Thyroid gland (tissue), 4 donors: ENCODE measurements around the gene MARCHF9.

Experiments
- POLR2A ChIP-seq, 2 donors: fragments of 450-650 bp; IDR thresholded peaks; one replicate each; pipeline ENCODE4 v1.6.1; 2017; ENCODE audit warnings: antibody characterized with exemption in 2 of 2, mild to moderate bottlenecking in 2 of 2, moderate library complexity in 1 of 2
- TF ChIP-seq, protein P1 (sequence below), 6 experiments: fragments of 200-600 bp in 3 of 6; fragments of 450-650 bp in 3 of 6; sonication (generic) in 3 of 6; IDR thresholded peaks; one replicate each; pipeline ENCODE4 v1.5.1; 2016 to 2019; ENCODE audit warnings: antibody characterized with exemption in 6 of 6, mild to moderate bottlenecking in 2 of 6, inconsistent platforms in 1 of 6, moderate library complexity in 1 of 6

DNA sequence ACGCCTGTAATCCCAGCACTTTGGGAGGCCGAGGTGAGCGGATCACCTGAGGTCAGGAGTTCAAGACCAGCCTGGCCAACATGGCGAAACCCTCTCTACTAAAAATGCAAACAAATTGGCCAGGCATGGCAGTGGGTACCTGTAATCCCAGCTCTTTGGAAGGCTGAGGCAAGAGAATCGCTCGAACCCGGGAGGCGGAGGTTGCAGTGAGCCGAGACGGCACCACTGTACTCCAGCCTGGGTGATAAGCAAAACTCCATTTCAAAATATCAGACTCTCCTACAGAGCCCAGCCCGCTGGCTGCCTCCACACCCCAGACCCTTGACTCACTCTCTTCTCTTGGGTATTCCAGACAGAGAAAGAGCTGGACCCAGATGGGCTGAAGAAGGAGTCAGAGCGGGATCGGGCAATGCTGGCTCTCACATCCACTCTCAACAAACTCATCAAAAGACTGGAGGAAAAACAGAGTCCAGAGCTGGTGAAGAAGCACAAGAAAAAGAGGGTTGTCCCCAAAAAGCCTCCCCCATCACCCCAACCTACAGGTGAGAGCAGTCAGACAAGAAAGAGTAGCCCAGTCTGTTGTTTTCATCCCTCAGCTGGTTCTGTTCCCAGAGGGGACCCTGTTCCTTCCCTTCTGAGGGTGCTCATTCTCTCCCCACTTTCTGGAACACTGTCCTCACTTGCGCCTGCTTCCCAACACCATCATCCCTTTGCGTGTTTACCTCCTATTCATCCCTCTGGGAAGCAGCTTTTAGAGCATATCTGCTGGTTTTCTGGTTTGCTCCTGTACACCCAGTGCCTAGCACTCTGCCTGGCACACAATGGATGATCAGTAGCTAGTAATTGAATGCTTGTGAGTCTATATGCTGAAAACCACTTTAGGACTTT, 36.0 kb upstream of the MARCHF9 start:
- TF ChIP-seq, protein P1, sequence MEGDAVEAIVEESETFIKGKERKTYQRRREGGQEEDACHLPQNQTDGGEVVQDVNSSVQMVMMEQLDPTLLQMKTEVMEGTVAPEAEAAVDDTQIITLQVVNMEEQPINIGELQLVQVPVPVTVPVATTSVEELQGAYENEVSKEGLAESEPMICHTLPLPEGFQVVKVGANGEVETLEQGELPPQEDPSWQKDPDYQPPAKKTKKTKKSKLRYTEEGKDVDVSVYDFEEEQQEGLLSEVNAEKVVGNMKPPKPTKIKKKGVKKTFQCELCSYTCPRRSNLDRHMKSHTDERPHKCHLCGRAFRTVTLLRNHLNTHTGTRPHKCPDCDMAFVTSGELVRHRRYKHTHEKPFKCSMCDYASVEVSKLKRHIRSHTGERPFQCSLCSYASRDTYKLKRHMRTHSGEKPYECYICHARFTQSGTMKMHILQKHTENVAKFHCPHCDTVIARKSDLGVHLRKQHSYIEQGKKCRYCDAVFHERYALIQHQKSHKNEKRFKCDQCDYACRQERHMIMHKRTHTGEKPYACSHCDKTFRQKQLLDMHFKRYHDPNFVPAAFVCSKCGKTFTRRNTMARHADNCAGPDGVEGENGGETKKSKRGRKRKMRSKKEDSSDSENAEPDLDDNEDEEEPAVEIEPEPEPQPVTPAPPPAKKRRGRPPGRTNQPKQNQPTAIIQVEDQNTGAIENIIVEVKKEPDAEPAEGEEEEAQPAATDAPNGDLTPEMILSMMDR (IDR thresholded peaks at IDR 0.05), result no peak
- no peak for TF ChIP-seq POLR2A (IDR thresholded peaks at IDR 0.05)
